DOHH2 (cell line): Measurements from ENCODE around the gene SLC6A11.

Source experiments
- CTCF ChIP-seq: fragments of 200-600 bp; sonication (generic); IDR thresholded peaks from one replicate; pipeline ENCODE4 v1.5.1; 2014; ENCODE audit warnings: antibody characterized with exemption, mild to moderate bottlenecking, low read depth, low read length; ENCODE audit not compliant: poor library complexity, severe bottlenecking
- EZH2phosphoT487 ChIP-seq: fragments of 200-600 bp; sonication (generic); IDR thresholded peaks from 2 replicates; pipeline ENCODE4 v1.6.1; 2017; ENCODE audit warnings: borderline replicate concordance, mild to moderate bottlenecking, antibody characterized with exemption, low read length, moderate library complexity, mixed read lengths

GRCh38 chr3:10770981-10771380 is 45.0 kb upstream of the SLC6A11 start:
- TF ChIP-seq CTCF (no peak), EZH2phosphoT487 (no peak)
